Inflammatory macrophage (primary cell): Measurements from ENCODE around the gene NDUFB3.
A peak's percentile ranks its signal among the peaks of the same experiment; 100 is the strongest.

ENCODE experiments used
- DNase-seq, 2 donors: peaks; one replicate each; pipeline ENCODE4 v3.0.0-alpha.2; 2020 to 2022

NDUFB3 gene

GRCh38 chr2:201130524-201131186, 58.9 kb downstream of the NDUFB3 start:
- DNase-seq, result peak; percentile 57 to 64

GRCh38 chr2:201132518-201132917, 60.7 kb downstream of the NDUFB3 start:
- peak; percentile 62 to 74 for DNase-seq
